ENCODE measurements around the gene ANAPC2.

The ANAPC2 gene

DNA sequence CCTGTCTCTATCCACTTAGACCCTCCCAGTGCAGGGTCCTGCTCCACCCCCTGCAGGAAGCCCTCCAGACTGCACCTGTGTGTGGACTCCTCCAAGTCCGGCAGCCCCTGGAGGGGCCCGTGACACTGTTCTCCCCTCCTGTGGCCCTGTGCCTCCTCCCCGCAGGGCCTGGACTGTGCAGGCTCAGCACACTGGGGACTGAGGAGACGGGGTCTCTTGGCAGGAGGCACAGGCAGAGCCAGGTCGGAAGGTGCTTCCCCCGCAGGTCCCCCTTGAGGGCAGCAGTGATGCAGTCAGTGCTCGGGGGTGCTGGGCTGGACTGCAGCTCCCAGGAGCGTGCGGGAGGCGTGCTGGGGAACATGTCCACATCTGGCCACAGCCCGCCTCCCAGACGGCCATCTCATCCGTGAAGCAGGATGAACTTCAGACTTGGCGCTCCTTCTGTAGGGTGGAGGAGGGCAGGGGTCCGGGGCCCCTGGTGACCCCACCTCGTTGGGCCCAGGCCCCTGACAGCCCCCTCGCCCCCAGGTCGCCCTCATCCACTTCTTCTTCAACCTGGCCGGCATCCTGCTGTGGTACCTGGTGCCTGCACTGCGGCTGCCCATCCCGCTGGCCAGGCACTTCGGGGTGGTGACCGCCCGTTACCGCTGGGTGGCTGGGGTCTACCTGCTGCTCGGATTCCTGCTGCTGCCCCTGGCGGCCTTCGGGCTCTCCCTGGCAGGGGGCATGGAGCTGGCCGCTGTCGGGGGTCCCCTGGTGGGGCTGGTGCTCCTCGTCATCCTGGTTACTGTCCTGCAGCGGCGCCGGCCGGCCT, 47.3 kb upstream of the ANAPC2 start:
- peaks cover 21% of the 10 kb centered on the region for H3K79me1 ChIP-seq (replicated peaks; ENCODE audit: low read length, poor library complexity, severe bottlenecking)
- H2BK12ac ChIP-seq (ENCODE audit: low read length in 2 of 2): no peak overlapping the region
- H2BK5ac ChIP-seq (ENCODE audit: low read depth, low read length, poor library complexity, severe bottlenecking): no peak overlapping the region
- H2AK5ac ChIP-seq (ENCODE audit: low read length, severe bottlenecking): no peak overlapping the region
- no peak for DNase-seq
- H3K9ac ChIP-seq (ENCODE audit: low read length): no peak overlapping the region
- H2BK120ac ChIP-seq (ENCODE audit: low read depth, low read length): no peak overlapping the region
- WGBS: 84% methylated on average over 35 of the region's 35 CpGs
- no peak overlapping the region for H3K4me2 ChIP-seq (ENCODE audit: low read length, poor library complexity, severe bottlenecking)
- no peak overlapping the region for H3K14ac ChIP-seq (ENCODE audit: low read length in 2 of 2)
- H3K9me3 ChIP-seq (ENCODE audit: control insufficient read depth, low read length): no peaks in the 10 kb centered on the region
- H3K4me3 ChIP-seq (ENCODE audit: insufficient read depth in 1 of 2, low read depth in 1 of 2, low read length in 2 of 2): no peak overlapping the region
- H2BK15ac ChIP-seq (ENCODE audit: low read depth, poor library complexity, severe bottlenecking): no peak overlapping the region
- no peak overlapping the region for H2AFZ ChIP-seq (ENCODE audit: low read depth, low read length)
- H3K27me3 ChIP-seq (ENCODE audit: control insufficient read depth in 1 of 2, insufficient read depth in 1 of 2, low read length in 2 of 2): peaks cover 0 to 46% of the 10 kb centered on the region in 2 experiments
- no peak overlapping the region for H3K27ac ChIP-seq (ENCODE audit: low read length, poor library complexity, severe bottlenecking)
- H3K18ac ChIP-seq (ENCODE audit: low read depth in 1 of 2, low read length in 2 of 2): no peak overlapping the region
- H4K91ac ChIP-seq (ENCODE audit: low read length): no peak overlapping the region
- peaks cover 0 to 3% of the 10 kb centered on the region in 2 experiments for H3K36me3 ChIP-seq (ENCODE audit: control insufficient read depth in 1 of 2, insufficient read depth in 2 of 2, low read depth in 1 of 2, low read length in 2 of 2)
- H3K4me1 ChIP-seq (ENCODE audit: control insufficient read depth, insufficient read depth, low read depth, low read length): peaks cover 36% of the 10 kb centered on the region
- H4K8ac ChIP-seq (ENCODE audit: low read length): no peak overlapping the region
- no peak overlapping the region for H3K23ac ChIP-seq (ENCODE audit: low read length in 2 of 2)
- no peak overlapping the region for H3K4ac ChIP-seq (ENCODE audit: low read depth in 1 of 2, low read length in 2 of 2)

GRCh38 chr9:137234758-137235423, 46.5 kb upstream of the ANAPC2 start:
- Histone ChIP-seq H3K27me3 (ENCODE audit: control insufficient read depth in 1 of 2, insufficient read depth in 1 of 2, low read length in 2 of 2) (peaks cover 0 to 53% of the 10 kb centered on the region in 2 experiments), H2BK12ac (ENCODE audit: low read length in 2 of 2) (no peak overlapping the region), H3K4me3 (ENCODE audit: insufficient read depth in 1 of 2, low read depth in 1 of 2, low read length in 2 of 2) (no peak overlapping the region), H2BK120ac (ENCODE audit: low read depth, low read length) (no peak overlapping the region), H2AFZ (ENCODE audit: low read depth, low read length) (no peak overlapping the region), H3K4ac (ENCODE audit: low read depth in 1 of 2, low read length in 2 of 2) (no peak overlapping the region), H3K79me1 (replicated peaks; ENCODE audit: low read length, poor library complexity, severe bottlenecking) (peaks cover 21% of the 10 kb centered on the region), H2AK5ac (ENCODE audit: low read length, severe bottlenecking) (no peak overlapping the region), H2BK5ac (ENCODE audit: low read depth, low read length, poor library complexity, severe bottlenecking) (no peak overlapping the region), H3K14ac (ENCODE audit: low read length in 2 of 2) (no peak overlapping the region), H3K36me3 (ENCODE audit: control insufficient read depth in 1 of 2, insufficient read depth in 2 of 2, low read depth in 1 of 2, low read length in 2 of 2) (peaks cover 0 to 3% of the 10 kb centered on the region in 2 experiments), H3K18ac (ENCODE audit: low read depth in 1 of 2, low read length in 2 of 2) (no peak overlapping the region), H3K23ac (ENCODE audit: low read length in 2 of 2) (no peak overlapping the region), H2BK15ac (ENCODE audit: low read depth, poor library complexity, severe bottlenecking) (no peak overlapping the region), H3K9ac (ENCODE audit: low read length) (no peak overlapping the region), H4K8ac (ENCODE audit: low read length) (no peak overlapping the region), H3K4me1 (ENCODE audit: control insufficient read depth, insufficient read depth, low read depth, low read length) (peaks cover 36% of the 10 kb centered on the region), H3K4me2 (ENCODE audit: low read length, poor library complexity, severe bottlenecking) (no peak overlapping the region), H4K91ac (ENCODE audit: low read length) (no peak overlapping the region), H3K9me3 (ENCODE audit: control insufficient read depth, low read length) (no peaks in the 10 kb centered on the region), H3K27ac (ENCODE audit: low read length, poor library complexity, severe bottlenecking) (no peak overlapping the region)
- no peak for DNase-seq
- WGBS: 87% methylated on average over 17 of the region's 18 CpGs

DNA sequence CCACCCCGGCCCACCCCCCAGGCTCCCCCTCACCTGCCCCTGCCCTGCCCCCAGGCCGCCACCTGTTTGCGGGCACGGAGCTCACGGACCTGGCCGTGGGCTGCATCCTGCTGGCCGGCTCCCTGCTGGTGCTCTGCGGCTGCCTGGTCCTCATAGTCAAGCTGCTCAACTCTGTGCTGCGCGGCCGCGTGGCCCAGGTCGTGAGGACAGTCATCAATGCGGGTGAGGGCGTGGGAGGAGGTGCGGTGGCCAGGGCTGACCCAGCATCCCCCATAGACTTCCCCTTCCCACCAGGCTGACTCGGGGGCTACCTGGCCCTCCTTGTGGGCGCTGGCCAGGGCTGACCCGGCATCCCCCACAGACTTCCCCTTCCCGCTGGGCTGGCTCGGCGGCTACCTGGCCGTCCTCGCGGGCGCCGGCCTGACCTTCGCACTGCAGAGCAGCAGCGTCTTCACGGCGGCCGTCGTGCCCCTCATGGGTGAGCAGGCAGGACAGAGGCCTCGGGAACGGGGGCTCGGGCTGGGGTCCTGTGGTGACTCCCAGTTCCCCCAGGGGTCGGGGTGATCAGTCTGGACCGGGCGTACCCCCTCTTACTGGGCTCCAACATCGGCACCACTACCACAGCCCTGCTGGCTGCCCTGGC, 45.8 kb upstream of the ANAPC2 start:
- Histone ChIP-seq H2BK12ac (ENCODE audit: low read length in 2 of 2) (no peak overlapping the region), H2AK5ac (ENCODE audit: low read length, severe bottlenecking) (no peak overlapping the region), H3K18ac (ENCODE audit: low read depth in 1 of 2, low read length in 2 of 2) (no peak overlapping the region), H4K91ac (ENCODE audit: low read length) (peak overlapping the region; percentile 6), H3K14ac (ENCODE audit: low read length in 2 of 2) (no peak overlapping the region), H3K27ac (ENCODE audit: low read length, poor library complexity, severe bottlenecking) (no peak overlapping the region), H3K4me1 (ENCODE audit: control insufficient read depth, insufficient read depth, low read depth, low read length) (peaks cover 35% of the 10 kb centered on the region), H3K27me3 (ENCODE audit: control insufficient read depth in 1 of 2, insufficient read depth in 1 of 2, low read length in 2 of 2) (peaks cover 0 to 60% of the 10 kb centered on the region in 2 experiments), H3K23ac (ENCODE audit: low read length in 2 of 2) (no peak overlapping the region), H3K4me2 (ENCODE audit: low read length, poor library complexity, severe bottlenecking) (no peak overlapping the region), H3K4me3 (ENCODE audit: insufficient read depth in 1 of 2, low read depth in 1 of 2, low read length in 2 of 2) (no peak overlapping the region), H3K9ac (ENCODE audit: low read length) (no peak overlapping the region), H2BK15ac (ENCODE audit: low read depth, poor library complexity, severe bottlenecking) (no peak overlapping the region), H2BK5ac (ENCODE audit: low read depth, low read length, poor library complexity, severe bottlenecking) (no peak overlapping the region), H3K4ac (ENCODE audit: low read depth in 1 of 2, low read length in 2 of 2) (no peak overlapping the region), H3K9me3 (ENCODE audit: control insufficient read depth, low read length) (no peaks in the 10 kb centered on the region), H3K79me1 (replicated peaks; ENCODE audit: low read length, poor library complexity, severe bottlenecking) (peaks cover 21% of the 10 kb centered on the region), H2AFZ (ENCODE audit: low read depth, low read length) (no peak overlapping the region), H3K36me3 (ENCODE audit: control insufficient read depth in 1 of 2, insufficient read depth in 2 of 2, low read depth in 1 of 2, low read length in 2 of 2) (peaks cover 0 to 3% of the 10 kb centered on the region in 2 experiments), H2BK120ac (ENCODE audit: low read depth, low read length) (no peak overlapping the region), H4K8ac (ENCODE audit: low read length) (no peak overlapping the region)
- no peak for DNase-seq
- 89% methylated on average over 39 of the region's 40 CpGs for WGBS
